Stomach (tissue), 4 donors: ENCODE results near the gene NR4A1.

Experiments
- EP300 ChIP-seq: sonication (generic); formaldehyde crosslinking; IDR thresholded peaks from one replicate; pipeline ENCODE4 v1.6.1; 2017; ENCODE audit warnings: antibody characterized with exemption
- POLR2A ChIP-seq, 4 donors: fragments of 450-650 bp; IDR thresholded peaks; one replicate each; pipeline ENCODE4 v1.6.1; 2016; ENCODE audit warnings: antibody characterized with exemption in 4 of 4, control low read depth in 2 of 4, mild to moderate bottlenecking in 1 of 4, moderate library complexity in 1 of 4
- POLR2AphosphoS5 ChIP-seq, 3 donors: sonication (generic); formaldehyde crosslinking; IDR thresholded peaks; one replicate each; pipeline ENCODE4 v1.6.1; 2016; ENCODE audit warnings: antibody characterized with exemption in 3 of 3
- TF ChIP-seq, protein P1 (sequence below), 7 experiments: fragments of 450-650 bp in 4 of 7; fragments of 200-600 bp in 3 of 7; sonication (generic) in 3 of 7; IDR thresholded peaks; one replicate each; pipeline ENCODE4 v1.5.1; 2016 to 2019; ENCODE audit warnings: antibody characterized with exemption in 7 of 7, control low read depth in 2 of 7, mild to moderate bottlenecking in 1 of 7

DNA sequence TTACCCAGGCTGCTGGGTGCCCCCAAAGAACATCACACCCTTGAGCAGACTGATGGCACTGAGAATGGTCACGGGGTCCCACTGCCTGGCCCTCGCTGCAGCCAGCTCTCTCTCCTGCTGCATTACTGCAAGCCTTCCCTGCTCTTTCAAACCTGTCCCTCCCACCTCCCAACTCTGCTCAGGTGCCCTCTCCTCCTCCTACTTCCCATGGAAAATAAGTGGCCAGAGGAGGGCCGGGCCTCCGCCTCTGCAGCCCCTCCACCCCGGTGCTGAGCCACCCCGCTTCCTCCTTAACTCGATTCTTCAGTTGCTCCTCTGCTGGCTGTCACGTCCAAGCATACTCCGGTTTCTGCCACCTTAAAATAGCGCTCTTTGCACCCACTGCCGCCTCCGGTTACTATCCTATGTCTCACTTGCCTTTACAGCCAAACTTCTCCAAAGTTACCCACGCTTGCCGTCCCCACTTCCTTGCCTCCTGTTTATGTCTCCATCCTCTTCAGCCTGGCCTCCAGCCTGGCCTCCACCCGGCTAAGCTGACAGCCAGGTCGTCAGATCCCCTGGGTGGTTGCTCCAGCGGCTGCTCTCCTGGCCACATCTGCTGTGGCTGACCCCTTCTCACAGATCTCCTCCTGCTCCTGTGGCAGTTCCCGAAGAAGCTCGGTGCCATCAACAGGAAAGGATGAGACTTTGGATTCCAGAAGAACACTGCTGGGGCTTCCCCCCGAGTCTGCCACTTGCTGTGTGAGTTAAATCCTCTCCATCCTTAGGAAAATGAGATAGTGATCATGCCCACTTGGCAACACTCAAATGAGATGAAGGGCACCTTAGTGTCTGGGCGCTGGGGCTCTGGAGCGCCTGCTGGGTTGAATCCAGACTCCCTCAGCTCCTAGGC lies 35.9 kb downstream of the NR4A1 start:
- TF ChIP-seq, protein P1, sequence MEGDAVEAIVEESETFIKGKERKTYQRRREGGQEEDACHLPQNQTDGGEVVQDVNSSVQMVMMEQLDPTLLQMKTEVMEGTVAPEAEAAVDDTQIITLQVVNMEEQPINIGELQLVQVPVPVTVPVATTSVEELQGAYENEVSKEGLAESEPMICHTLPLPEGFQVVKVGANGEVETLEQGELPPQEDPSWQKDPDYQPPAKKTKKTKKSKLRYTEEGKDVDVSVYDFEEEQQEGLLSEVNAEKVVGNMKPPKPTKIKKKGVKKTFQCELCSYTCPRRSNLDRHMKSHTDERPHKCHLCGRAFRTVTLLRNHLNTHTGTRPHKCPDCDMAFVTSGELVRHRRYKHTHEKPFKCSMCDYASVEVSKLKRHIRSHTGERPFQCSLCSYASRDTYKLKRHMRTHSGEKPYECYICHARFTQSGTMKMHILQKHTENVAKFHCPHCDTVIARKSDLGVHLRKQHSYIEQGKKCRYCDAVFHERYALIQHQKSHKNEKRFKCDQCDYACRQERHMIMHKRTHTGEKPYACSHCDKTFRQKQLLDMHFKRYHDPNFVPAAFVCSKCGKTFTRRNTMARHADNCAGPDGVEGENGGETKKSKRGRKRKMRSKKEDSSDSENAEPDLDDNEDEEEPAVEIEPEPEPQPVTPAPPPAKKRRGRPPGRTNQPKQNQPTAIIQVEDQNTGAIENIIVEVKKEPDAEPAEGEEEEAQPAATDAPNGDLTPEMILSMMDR (IDR thresholded peaks at IDR 0.05) = no peak
- TF ChIP-seq POLR2AphosphoS5 (IDR thresholded peaks at IDR 0.05) (no peak), EP300 (no peak), POLR2A (IDR thresholded peaks at IDR 0.05) (no peak)
